Mesendoderm (in vitro differentiated cells): ENCODE results near the gene RHOT2.

Experiments
- DNase-seq: peaks from one replicate; pipeline ENCODE4 v3.0.0; 2013
- H2AK5ac ChIP-seq: 2 replicates; pipeline ENCODE4 v1.6.1; 2013; ENCODE audit warnings: low read length, inconsistent platforms
- H2BK120ac ChIP-seq: 2 replicates; pipeline ENCODE4 v1.6.1; 2013; ENCODE audit warnings: low read depth, mild to moderate bottlenecking, low read length, moderate library complexity, mixed read lengths
- H2BK15ac ChIP-seq: replicated peaks from 2 replicates; pipeline ENCODE4 v1.6.1; 2013; ENCODE audit warnings: low read depth, mild to moderate bottlenecking, moderate library complexity
- H2BK5ac ChIP-seq: 2 replicates; pipeline ENCODE4 v1.6.1; 2013; ENCODE audit warnings: low read length, inconsistent platforms
- H3K18ac ChIP-seq: 2 replicates; pipeline ENCODE4 v1.6.1; 2013; ENCODE audit warnings: mild to moderate bottlenecking, low read length, mixed read lengths
- H3K23ac ChIP-seq: one replicate; pipeline ENCODE4 v1.6.1; 2013; ENCODE audit warnings: low read length
- H3K27ac ChIP-seq: 2 replicates; pipeline ENCODE4 v1.5.1; 2013; ENCODE audit warnings: low read depth, mild to moderate bottlenecking, inconsistent platforms, low read length, moderate library complexity
- H3K27me3 ChIP-seq: 2 replicates; pipeline ENCODE4 v1.6.1; 2013; ENCODE audit warnings: low read length, control low read depth, mild to moderate bottlenecking, inconsistent platforms; ENCODE audit not compliant: insufficient read depth, poor library complexity
- H3K36me3 ChIP-seq: 2 replicates; pipeline ENCODE4 v1.6.1; 2013; ENCODE audit warnings: low read length, inconsistent platforms; ENCODE audit not compliant: control insufficient read depth, insufficient read depth
- H3K4ac ChIP-seq: one replicate; pipeline ENCODE4 v1.6.1; 2013; ENCODE audit warnings: low read depth, mild to moderate bottlenecking, low read length, moderate library complexity
- H3K4me1 ChIP-seq: 2 replicates; pipeline ENCODE4 v1.6.1; 2013; ENCODE audit warnings: low read depth, low read length, inconsistent platforms; ENCODE audit not compliant: control insufficient read depth
- H3K4me2 ChIP-seq: 2 replicates; pipeline ENCODE4 v1.6.1; 2013; ENCODE audit warnings: low read length
- H3K4me3 ChIP-seq: 2 replicates; pipeline ENCODE4 v1.5.1; 2013; ENCODE audit warnings: mild to moderate bottlenecking, low read length
- H3K56ac ChIP-seq: one replicate; pipeline ENCODE4 v1.6.1; 2013; ENCODE audit warnings: low read length
- H3K79me1 ChIP-seq: 2 replicates; pipeline ENCODE4 v1.6.1; 2013; ENCODE audit warnings: low read length, inconsistent platforms
- H3K79me2 ChIP-seq: 2 replicates; pipeline ENCODE4 v1.6.1; 2013; ENCODE audit warnings: mild to moderate bottlenecking, low read length; ENCODE audit not compliant: control insufficient read depth, insufficient read depth
- H3K9ac ChIP-seq: 2 replicates; pipeline ENCODE4 v1.6.1; 2013; ENCODE audit warnings: low read length, inconsistent platforms
- H4K5ac ChIP-seq: one replicate; pipeline ENCODE4 v1.6.1; 2013; ENCODE audit warnings: low read length
- H4K8ac ChIP-seq: one replicate; pipeline ENCODE4 v1.6.1; 2013; ENCODE audit warnings: low read depth, mild to moderate bottlenecking, control low read depth, low read length, moderate library complexity
- WGBS: extraction: QIAGEN DNeasy Blood & Tissue Kit; methylation state at CpG from one replicate; pipeline ENCODE4 v1.1.7; 2013; ENCODE audit warnings: low lambda C conversion rate, missing lambda C conversion rate; ENCODE audit not compliant: insufficient coverage; ENCODE audit errors: extremely low coverage; 5-methylcytosine and 5-hydroxymethylcytosine counted together

The RHOT2 gene

GRCh38 chr16:669666-670065, 1.7 kb downstream of the RHOT2 start:
- WGBS, result no CpG with 5 or more reads among the region's 13 CpGs
- peaks cover 22% of the 10 kb centered on the region for H3K36me3 ChIP-seq
- no peak overlapping the region for H3K27ac ChIP-seq
- H3K23ac ChIP-seq, result no peak overlapping the region
- no peaks in the 10 kb centered on the region for H3K27me3 ChIP-seq
- H3K4ac ChIP-seq, result no peak overlapping the region
- H2BK15ac ChIP-seq, result no peak overlapping the region
- H3K9ac ChIP-seq, result no peak overlapping the region
- no peak overlapping the region for H3K4me3 ChIP-seq
- no peak overlapping the region for H3K4me2 ChIP-seq
- no peak overlapping the region for H3K18ac ChIP-seq
- no peak overlapping the region for H3K56ac ChIP-seq
- no peak overlapping the region for H2AK5ac ChIP-seq
- H4K5ac ChIP-seq, result no peak overlapping the region
- H2BK5ac ChIP-seq, result no peak overlapping the region
- H3K4me1 ChIP-seq, result no peaks in the 10 kb centered on the region
- H3K79me1 ChIP-seq, result peaks cover 9% of the 10 kb centered on the region
- H2BK120ac ChIP-seq, result no peak overlapping the region
- H3K79me2 ChIP-seq, result peaks cover 12% of the 10 kb centered on the region
- DNase-seq, result no peak
- H4K8ac ChIP-seq, result no peak overlapping the region

- H3K27ac ChIP-seq, result no peak overlapping the region
- no peak overlapping the region for H3K56ac ChIP-seq
- no peak overlapping the region for H4K8ac ChIP-seq
- H3K23ac ChIP-seq, result no peak overlapping the region
- peaks cover 9% of the 10 kb centered on the region for H3K79me1 ChIP-seq
- no peak overlapping the region for H3K9ac ChIP-seq
- no peak overlapping the region for H2BK120ac ChIP-seq
- no peak overlapping the region for H2BK5ac ChIP-seq
- peaks cover 22% of the 10 kb centered on the region for H3K36me3 ChIP-seq
- no peaks in the 10 kb centered on the region for H3K27me3 ChIP-seq
- H3K4ac ChIP-seq, result no peak overlapping the region
- no CpG with 5 or more reads among the region's 52 CpGs for WGBS
- no peak overlapping the region for H4K5ac ChIP-seq
- H2BK15ac ChIP-seq, result no peak overlapping the region
- no peak overlapping the region for H3K4me3 ChIP-seq
- no peak for DNase-seq
- peaks cover 5% of the 10 kb centered on the region for H3K4me1 ChIP-seq
- peaks cover 12% of the 10 kb centered on the region for H3K79me2 ChIP-seq
- H3K4me2 ChIP-seq, result no peak overlapping the region
- no peak overlapping the region for H3K18ac ChIP-seq
- no peak overlapping the region for H2AK5ac ChIP-seq
Measured at GRCh38 chr16:670485-671352, 2.8 kb downstream of the RHOT2 start.

- H3K9ac ChIP-seq, result no peak overlapping the region
- H3K27ac ChIP-seq, result no peak overlapping the region
- no peak overlapping the region for H3K4me2 ChIP-seq
- no peak overlapping the region for H3K56ac ChIP-seq
- no peak overlapping the region for H3K4me3 ChIP-seq
- no peak for DNase-seq
- H4K5ac ChIP-seq, result no peak overlapping the region
- peaks cover 12% of the 10 kb centered on the region for H3K79me2 ChIP-seq
- H3K36me3 ChIP-seq, result peaks cover 22% of the 10 kb centered on the region
- H2AK5ac ChIP-seq, result no peak overlapping the region
- H3K4me1 ChIP-seq, result peaks cover 5% of the 10 kb centered on the region
- WGBS, result no CpG with 5 or more reads among the region's 40 CpGs
- no peak overlapping the region for H2BK120ac ChIP-seq
- peaks cover 9% of the 10 kb centered on the region for H3K79me1 ChIP-seq
- no peak overlapping the region for H3K23ac ChIP-seq
- no peak overlapping the region for H2BK5ac ChIP-seq
- no peak overlapping the region for H4K8ac ChIP-seq
- no peak overlapping the region for H2BK15ac ChIP-seq
- no peaks in the 10 kb centered on the region for H3K27me3 ChIP-seq
- no peak overlapping the region for H3K4ac ChIP-seq
- H3K18ac ChIP-seq, result no peak overlapping the region
Measured at GRCh38 chr16:671353-672131, 3.6 kb downstream of the RHOT2 start.

GRCh38 chr16:672371-672770, 4.4 kb downstream of the RHOT2 start:
- no CpG with 5 or more reads among the region's 19 CpGs for WGBS
- Histone ChIP-seq H2BK15ac (no peak overlapping the region), H3K4me3 (no peak overlapping the region), H2BK120ac (no peak overlapping the region), H3K79me2 (peaks cover 12% of the 10 kb centered on the region), H3K18ac (no peak overlapping the region), H2AK5ac (no peak overlapping the region), H3K79me1 (peaks cover 9% of the 10 kb centered on the region), H3K4me2 (no peak overlapping the region), H3K4me1 (peaks cover 5% of the 10 kb centered on the region), H4K5ac (no peak overlapping the region), H3K27ac (no peak overlapping the region), H3K36me3 (peaks cover 22% of the 10 kb centered on the region), H4K8ac (no peak overlapping the region), H3K9ac (no peak overlapping the region), H3K4ac (no peak overlapping the region), H2BK5ac (no peak overlapping the region), H3K56ac (no peak overlapping the region), H3K27me3 (no peaks in the 10 kb centered on the region), H3K23ac (no peak overlapping the region)
- DNase-seq, result no peak

GRCh38 chr16:672851-673250, 4.9 kb downstream of the RHOT2 start:
- no peak overlapping the region for H3K4me3 ChIP-seq
- H3K9ac ChIP-seq, result no peak overlapping the region
- no CpG with 5 or more reads among the region's 21 CpGs for WGBS
- H2AK5ac ChIP-seq, result no peak overlapping the region
- H3K79me2 ChIP-seq, result peaks cover 12% of the 10 kb centered on the region
- H4K5ac ChIP-seq, result no peak overlapping the region
- no peak overlapping the region for H3K4me2 ChIP-seq
- H3K18ac ChIP-seq, result no peak overlapping the region
- peaks cover 9% of the 10 kb centered on the region for H3K79me1 ChIP-seq
- H2BK120ac ChIP-seq, result no peak overlapping the region
- no peak overlapping the region for H3K4ac ChIP-seq
- H2BK5ac ChIP-seq, result no peak overlapping the region
- H3K23ac ChIP-seq, result no peak overlapping the region
- H4K8ac ChIP-seq, result no peak overlapping the region
- no peak overlapping the region for H3K56ac ChIP-seq
- no peak for DNase-seq
- H2BK15ac ChIP-seq, result no peak overlapping the region
- peaks cover 22% of the 10 kb centered on the region for H3K36me3 ChIP-seq
- peaks cover 5% of the 10 kb centered on the region for H3K4me1 ChIP-seq
- no peaks in the 10 kb centered on the region for H3K27me3 ChIP-seq
- no peak overlapping the region for H3K27ac ChIP-seq
